Fibroblast of lung (primary cell): ENCODE results near the gene CPT1A. TPM values are rescaled to one million over a fixed set of nuclear protein-coding genes. Genes with fewer than 3 reads are reported as not detected.

Source experiments
- DNase-seq, 2 donors: peaks; one replicate each; pipeline versions ENCODE4 v3.0.0 to v3.0.0-alpha.2; 2010; ENCODE audit warnings: low read depth in 2 of 2
- H2AFZ ChIP-seq: 2 replicates; pipeline ENCODE4 v1.5.1; 2012; ENCODE audit warnings: low read length, control low read depth, inconsistent platforms
- H3K27ac ChIP-seq: 2 replicates; pipeline ENCODE4 v1.5.1; 2011; ENCODE audit warnings: low read length, control low read depth; ENCODE audit not compliant: insufficient read depth
- H3K27me3 ChIP-seq: 2 replicates; pipeline ENCODE4 v1.5.1; 2011; ENCODE audit warnings: mild to moderate bottlenecking, low read length; ENCODE audit not compliant: control insufficient read depth, insufficient read depth
- H3K36me3 ChIP-seq: 2 replicates; pipeline ENCODE4 v1.5.1; 2011; ENCODE audit warnings: low read length; ENCODE audit not compliant: control insufficient read depth, insufficient read depth
- H3K4me1 ChIP-seq: 2 replicates; pipeline ENCODE4 v1.5.1; 2011; ENCODE audit warnings: low read length; ENCODE audit not compliant: control insufficient read depth, insufficient read depth; ENCODE audit errors: extremely low read depth
- H3K4me2 ChIP-seq: 2 replicates; pipeline ENCODE4 v1.5.1; 2011; ENCODE audit warnings: low read length, control low read depth; ENCODE audit not compliant: insufficient read depth; ENCODE audit errors: extremely low read depth
- H3K4me3 ChIP-seq, 4 experiments: fragments of 200-600 bp in 1 of 4; sonication (generic) in 1 of 4; replicated peaks in 1 of 4; 2 replicates each; pipeline ENCODE4 v1.5.1; 2011 to 2016; ENCODE audit warnings: low read length in 4 of 4, low read depth in 3 of 4, mild to moderate bottlenecking in 3 of 4, control low read depth in 2 of 4, inconsistent platforms in 1 of 4, mixed read lengths in 1 of 4; ENCODE audit not compliant: insufficient read depth in 1 of 4; ENCODE audit errors: control extremely low read depth in 1 of 4
- H3K79me2 ChIP-seq: 2 replicates; pipeline ENCODE4 v1.5.1; 2012; ENCODE audit warnings: mild to moderate bottlenecking, low read length, inconsistent platforms; ENCODE audit not compliant: control insufficient read depth, insufficient read depth
- H3K9ac ChIP-seq: 2 replicates; pipeline ENCODE4 v1.5.1; 2011; ENCODE audit warnings: mild to moderate bottlenecking, low read length, control low read depth; ENCODE audit not compliant: insufficient read depth
- H3K9me3 ChIP-seq: 2 replicates; pipeline ENCODE4 v1.5.1; 2012; ENCODE audit warnings: low read depth, low read length; ENCODE audit not compliant: control insufficient read depth, insufficient read depth
- H4K20me1 ChIP-seq: 2 replicates; pipeline ENCODE4 v1.5.1; 2011; ENCODE audit warnings: low read length; ENCODE audit not compliant: control insufficient read depth, insufficient read depth; ENCODE audit errors: extremely low read depth
- EZH2 ChIP-seq: IDR thresholded peaks from 2 replicates; pipeline ENCODE4 v1.5.1; 2012; ENCODE audit warnings: low read length, control low read depth, mild to moderate bottlenecking; ENCODE audit errors: missing control alignments
- polyA plus RNA-seq, 2 donors: library from polyadenylated mRNA; depleted of rRNA in 1 of 2; stranded (reverse) in 1 of 2; unstranded in 1 of 2; fragments of >200 nt; gene quantifications; 2 replicates each; pipeline ENCODE4 v1.2.1, GENCODE V29; 2011 to 2012; ENCODE audit warnings: missing spikeins in 1 of 2
- total RNA-seq: library from RNA; depleted of rRNA; stranded (reverse); fragments of >200 nt; gene quantifications from 2 replicates; pipeline ENCODE4 v1.2.1, GENCODE V29; 2014
- TF ChIP-seq, protein P1 (sequence below), 2 donors: IDR thresholded peaks in 1 of 2; conservative IDR thresholded peaks in 1 of 2; 1 replicate in 1 of 2; 2 replicates in 1 of 2; pipeline ENCODE4 v1.5.1; 2011 to 2012; ENCODE audit warnings: low read length in 2 of 2, control low read depth in 1 of 2, inconsistent platforms in 1 of 2, low read depth in 1 of 2, mild to moderate bottlenecking in 1 of 2

CPT1A gene
- total and polyA plus RNA-seq, 2 donors (not counting 1 experiment from before 2014, with no cell fraction given) = 29.5 to 45.2 TPM

DNA sequence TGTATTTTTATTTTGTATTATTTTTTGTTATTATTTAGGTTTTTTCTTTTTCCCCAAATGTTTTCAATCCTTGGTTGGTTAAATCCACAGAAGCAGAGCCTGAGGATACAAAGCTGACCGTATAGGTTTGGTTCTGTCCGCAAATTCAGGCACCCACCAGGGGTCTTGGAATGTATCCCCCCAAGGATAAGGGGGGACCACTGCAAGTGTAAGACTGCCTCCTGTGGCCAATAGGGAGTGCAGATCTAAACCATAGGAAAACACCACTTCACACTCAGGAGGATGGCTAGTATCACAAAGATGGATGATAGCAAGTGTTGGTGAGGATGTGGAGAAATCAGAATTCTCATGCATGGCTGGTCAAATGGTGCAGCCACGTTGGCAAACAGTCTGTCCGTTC is 20.0 kb downstream of the CPT1A start:
- H2AFZ ChIP-seq = no peak overlapping the region
- H3K4me1 ChIP-seq = no peaks in the 10 kb centered on the region
- H3K4me3 ChIP-seq = no peak overlapping the region
- H3K27me3 ChIP-seq = no peaks in the 10 kb centered on the region
- H4K20me1 ChIP-seq = no peaks in the 10 kb centered on the region
- no peak overlapping the region for H3K4me2 ChIP-seq
- DNase-seq = no peak
- no peaks in the 10 kb centered on the region for H3K36me3 ChIP-seq
- no peaks in the 10 kb centered on the region for H3K9me3 ChIP-seq
- TF ChIP-seq, protein P1, sequence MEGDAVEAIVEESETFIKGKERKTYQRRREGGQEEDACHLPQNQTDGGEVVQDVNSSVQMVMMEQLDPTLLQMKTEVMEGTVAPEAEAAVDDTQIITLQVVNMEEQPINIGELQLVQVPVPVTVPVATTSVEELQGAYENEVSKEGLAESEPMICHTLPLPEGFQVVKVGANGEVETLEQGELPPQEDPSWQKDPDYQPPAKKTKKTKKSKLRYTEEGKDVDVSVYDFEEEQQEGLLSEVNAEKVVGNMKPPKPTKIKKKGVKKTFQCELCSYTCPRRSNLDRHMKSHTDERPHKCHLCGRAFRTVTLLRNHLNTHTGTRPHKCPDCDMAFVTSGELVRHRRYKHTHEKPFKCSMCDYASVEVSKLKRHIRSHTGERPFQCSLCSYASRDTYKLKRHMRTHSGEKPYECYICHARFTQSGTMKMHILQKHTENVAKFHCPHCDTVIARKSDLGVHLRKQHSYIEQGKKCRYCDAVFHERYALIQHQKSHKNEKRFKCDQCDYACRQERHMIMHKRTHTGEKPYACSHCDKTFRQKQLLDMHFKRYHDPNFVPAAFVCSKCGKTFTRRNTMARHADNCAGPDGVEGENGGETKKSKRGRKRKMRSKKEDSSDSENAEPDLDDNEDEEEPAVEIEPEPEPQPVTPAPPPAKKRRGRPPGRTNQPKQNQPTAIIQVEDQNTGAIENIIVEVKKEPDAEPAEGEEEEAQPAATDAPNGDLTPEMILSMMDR (conservative IDR thresholded peaks at IDR 0.05 in 1 of 2, IDR thresholded peaks at IDR 0.05 in 1 of 2; ENCODE audit: low read depth in 1 of 2, low read length in 2 of 2) = peak in 1 of 2 donors; percentile 13
- TF ChIP-seq EZH2 = no peak
- H3K9ac ChIP-seq = no peak overlapping the region
- H3K79me2 ChIP-seq = peaks cover 11% of the 10 kb centered on the region
- no peak overlapping the region for H3K27ac ChIP-seq

DNA sequence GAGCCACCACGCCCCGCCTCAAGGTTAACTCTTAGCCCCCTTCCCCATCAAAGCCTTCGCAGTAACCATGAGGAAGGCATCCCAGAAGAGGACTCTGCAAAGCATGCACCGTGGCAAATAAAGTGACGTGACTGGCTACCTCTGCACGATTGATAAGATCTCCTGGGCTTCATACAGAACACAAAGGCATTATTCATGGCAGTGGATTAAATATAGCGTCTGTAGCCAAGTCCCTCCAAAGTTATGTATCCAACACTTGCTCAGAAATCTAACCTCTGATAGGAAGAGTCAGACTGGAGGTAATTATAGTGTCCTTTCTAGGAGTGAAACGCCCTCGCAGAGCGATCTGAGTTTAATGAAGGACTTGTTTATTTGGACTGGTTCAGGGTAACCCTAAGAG is 22.4 kb downstream of the CPT1A start:
- Histone ChIP-seq H3K27me3 (no peaks in the 10 kb centered on the region), H3K36me3 (no peaks in the 10 kb centered on the region), H3K79me2 (peaks cover 11% of the 10 kb centered on the region), H3K27ac (no peak overlapping the region), H3K9me3 (no peaks in the 10 kb centered on the region), H2AFZ (no peak overlapping the region), H3K4me3 (no peak overlapping the region), H3K4me2 (no peak overlapping the region), H3K4me1 (no peaks in the 10 kb centered on the region), H4K20me1 (no peaks in the 10 kb centered on the region), H3K9ac (no peak overlapping the region)
- DNase-seq = no peak
- TF ChIP-seq EZH2 = no peak
- TF ChIP-seq, protein P1 (conservative IDR thresholded peaks at IDR 0.05 in 1 of 2, IDR thresholded peaks at IDR 0.05 in 1 of 2; ENCODE audit: low read depth in 1 of 2, low read length in 2 of 2) = no peak

DNA sequence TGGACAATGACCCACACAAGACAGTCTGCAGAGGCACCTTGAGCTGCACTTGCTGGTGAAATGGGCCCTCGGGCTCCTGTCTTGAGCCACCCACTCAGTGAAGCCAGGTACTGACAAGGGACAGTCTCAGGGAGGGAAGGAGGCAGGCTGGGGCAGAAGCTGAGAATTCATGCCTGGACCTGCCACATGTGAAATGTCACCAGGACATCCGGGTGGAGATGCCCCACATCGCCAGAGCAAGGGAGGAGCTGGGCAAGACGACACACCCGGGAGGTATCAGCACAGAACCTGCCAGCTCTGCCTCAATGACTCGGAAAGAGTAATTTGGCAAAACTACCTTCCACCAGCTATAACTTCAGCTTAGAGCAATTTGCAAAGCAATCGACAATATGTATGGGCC is 23.5 kb downstream of the CPT1A start:
- no peak overlapping the region for H3K27ac ChIP-seq
- DNase-seq = no peak
- H3K27me3 ChIP-seq = no peaks in the 10 kb centered on the region
- no peaks in the 10 kb centered on the region for H3K9me3 ChIP-seq
- H3K4me3 ChIP-seq = no peak overlapping the region
- no peaks in the 10 kb centered on the region for H4K20me1 ChIP-seq
- peaks cover 9% of the 10 kb centered on the region for H3K79me2 ChIP-seq
- no peaks in the 10 kb centered on the region for H3K4me1 ChIP-seq
- H3K9ac ChIP-seq = no peak overlapping the region
- TF ChIP-seq, protein P1 (conservative IDR thresholded peaks at IDR 0.05 in 1 of 2, IDR thresholded peaks at IDR 0.05 in 1 of 2; ENCODE audit: low read depth in 1 of 2, low read length in 2 of 2) = no peak
- no peak for TF ChIP-seq EZH2
- no peaks in the 10 kb centered on the region for H3K36me3 ChIP-seq
- no peak overlapping the region for H3K4me2 ChIP-seq
- H2AFZ ChIP-seq = no peak overlapping the region
